Right atrium auricular region (tissue), 2 donors: ENCODE measurements around the gene MAPK8. TPM values are rescaled to one million over a fixed set of nuclear protein-coding genes. Genes with fewer than 3 reads are reported as not detected.

Source experiments
- DNase-seq: peaks from one replicate; pipeline ENCODE4 v3.0.0-alpha.2; 2019; ENCODE audit warnings: low spot score
- H3K27ac ChIP-seq, 2 donors: fragments of 200-600 bp; sonication (generic); 1 replicate in 1 of 2; 2 replicates in 1 of 2; pipeline ENCODE4 v1.5.1; 2016 to 2019
- H3K27me3 ChIP-seq, 2 donors: fragments of 200-600 bp; sonication (generic); one replicate each; pipeline versions ENCODE4 v1.5.1 to v1.6.0; 2017 to 2019
- H3K36me3 ChIP-seq: fragments of 200-600 bp; sonication (generic); one replicate; pipeline ENCODE4 v1.5.1; 2016
- H3K4me1 ChIP-seq, 2 donors: fragments of 200-600 bp; sonication (generic); one replicate each; pipeline versions ENCODE4 v1.5.1 to v1.6.0; 2017 to 2019
- H3K4me3 ChIP-seq, 2 donors: fragments of 200-600 bp; sonication (generic); 1 replicate in 1 of 2; 2 replicates in 1 of 2; pipeline ENCODE4 v1.5.1; 2017 to 2019; ENCODE audit warnings: mild to moderate bottlenecking in 1 of 2, moderate library complexity in 1 of 2
- H3K9me3 ChIP-seq, 2 donors: fragments of 200-600 bp; sonication (generic); one replicate each; pipeline ENCODE4 v1.5.1; 2019
- total RNA-seq, 2 donors: library from RNA; depleted of rRNA; stranded (reverse); fragments of >200 nt; gene quantifications; one replicate each; pipeline ENCODE4 v1.1.0, GENCODE V29; 2016
- TF ChIP-seq, protein P1 (sequence below), 2 donors: fragments of 200-600 bp; sonication (generic); IDR thresholded peaks; one replicate each; pipeline ENCODE4 v1.5.1; 2019; ENCODE audit warnings: antibody characterized with exemption in 2 of 2

Gene MAPK8
- total RNA-seq, 2 donors from 2014 or later: 22.3 to 26.5 TPM

DNA sequence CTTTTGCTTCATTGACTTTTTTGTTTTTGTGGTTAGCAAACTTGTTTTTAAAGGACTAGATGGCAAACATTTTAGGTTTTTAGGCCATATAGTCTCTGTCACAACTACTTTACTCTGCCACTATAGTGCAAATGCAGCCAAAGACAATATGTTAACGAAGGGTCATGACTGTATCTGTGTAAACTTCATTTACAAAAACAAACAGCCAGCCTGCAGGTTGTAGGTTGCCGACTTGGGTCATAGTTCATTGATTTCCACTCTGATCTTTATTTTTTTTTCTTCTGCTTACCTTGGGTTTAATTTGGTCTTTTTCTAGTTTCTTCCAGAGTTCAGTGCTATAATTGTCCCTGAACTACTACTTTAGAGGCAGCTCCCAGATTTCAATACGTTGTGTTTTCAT lies 178.4 kb downstream of the MAPK8 start:
- Histone ChIP-seq H3K4me3 (no peak overlapping the region), H3K4me1 (no peaks in the 10 kb centered on the region), H3K27me3 (no peaks in the 10 kb centered on the region), H3K36me3 (no peaks in the 10 kb centered on the region), H3K27ac (no peak overlapping the region), H3K9me3 (no peaks in the 10 kb centered on the region)
- TF ChIP-seq, protein P1, sequence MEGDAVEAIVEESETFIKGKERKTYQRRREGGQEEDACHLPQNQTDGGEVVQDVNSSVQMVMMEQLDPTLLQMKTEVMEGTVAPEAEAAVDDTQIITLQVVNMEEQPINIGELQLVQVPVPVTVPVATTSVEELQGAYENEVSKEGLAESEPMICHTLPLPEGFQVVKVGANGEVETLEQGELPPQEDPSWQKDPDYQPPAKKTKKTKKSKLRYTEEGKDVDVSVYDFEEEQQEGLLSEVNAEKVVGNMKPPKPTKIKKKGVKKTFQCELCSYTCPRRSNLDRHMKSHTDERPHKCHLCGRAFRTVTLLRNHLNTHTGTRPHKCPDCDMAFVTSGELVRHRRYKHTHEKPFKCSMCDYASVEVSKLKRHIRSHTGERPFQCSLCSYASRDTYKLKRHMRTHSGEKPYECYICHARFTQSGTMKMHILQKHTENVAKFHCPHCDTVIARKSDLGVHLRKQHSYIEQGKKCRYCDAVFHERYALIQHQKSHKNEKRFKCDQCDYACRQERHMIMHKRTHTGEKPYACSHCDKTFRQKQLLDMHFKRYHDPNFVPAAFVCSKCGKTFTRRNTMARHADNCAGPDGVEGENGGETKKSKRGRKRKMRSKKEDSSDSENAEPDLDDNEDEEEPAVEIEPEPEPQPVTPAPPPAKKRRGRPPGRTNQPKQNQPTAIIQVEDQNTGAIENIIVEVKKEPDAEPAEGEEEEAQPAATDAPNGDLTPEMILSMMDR (IDR thresholded peaks at IDR 0.05): no peak
- DNase-seq: no peak

DNA sequence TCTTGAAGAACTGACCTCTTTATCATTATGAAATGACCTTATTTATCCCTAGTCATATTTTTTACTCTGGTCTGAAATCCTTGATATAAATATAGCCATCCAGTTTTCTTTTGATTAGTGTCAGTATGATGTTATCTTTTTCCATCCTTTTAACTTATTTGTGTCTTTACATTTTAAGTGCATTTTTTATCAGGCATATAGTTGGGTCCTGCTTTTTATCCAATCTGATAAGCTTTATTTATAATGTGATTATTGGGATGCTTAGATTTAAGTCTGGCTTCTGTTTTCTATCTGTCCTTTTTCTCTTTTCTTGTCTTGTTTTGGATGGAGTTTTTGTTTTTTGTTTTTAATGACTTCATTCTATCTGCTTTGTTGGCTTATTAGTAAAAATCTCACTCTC lies 179.2 kb downstream of the MAPK8 start:
- Histone ChIP-seq H3K4me1 (no peaks in the 10 kb centered on the region), H3K4me3 (no peak overlapping the region), H3K27me3 (no peaks in the 10 kb centered on the region), H3K36me3 (no peaks in the 10 kb centered on the region), H3K27ac (no peak overlapping the region), H3K9me3 (no peaks in the 10 kb centered on the region)
- DNase-seq: no peak
- TF ChIP-seq, protein P1 (IDR thresholded peaks at IDR 0.05): no peak

DNA sequence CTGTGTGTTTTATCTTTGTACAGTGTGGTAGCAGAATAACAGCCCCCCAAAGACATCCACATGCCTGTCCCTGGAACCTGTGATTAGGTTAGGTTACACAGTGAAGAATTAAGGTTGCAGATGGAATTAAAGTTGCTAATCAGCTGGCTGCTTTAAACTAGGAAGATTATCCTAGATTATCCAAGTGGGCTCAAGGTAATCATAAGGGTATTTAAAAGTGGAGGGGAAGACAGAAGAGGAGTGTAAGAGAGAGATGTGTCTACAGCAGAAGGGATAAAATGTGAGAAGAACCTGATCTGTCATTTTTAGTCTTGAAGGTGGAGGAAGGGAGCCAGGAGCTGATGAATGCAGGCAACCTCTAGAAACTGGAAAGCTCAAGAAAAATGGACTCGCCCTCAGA lies 180.8 kb downstream of the MAPK8 start:
- Histone ChIP-seq H3K27me3 (no peaks in the 10 kb centered on the region), H3K4me3 (no peak overlapping the region), H3K36me3 (no peaks in the 10 kb centered on the region), H3K4me1 (no peaks in the 10 kb centered on the region), H3K9me3 (no peaks in the 10 kb centered on the region), H3K27ac (no peak overlapping the region)
- DNase-seq: no peak
- TF ChIP-seq, protein P1 (IDR thresholded peaks at IDR 0.05): no peak

Other genes starting within 250 kb of the MAPK8 start
- gene FRMPD2, start 32.0 kb upstream of the MAPK8 start, total RNA-seq: 1 to 10 TPM; 1.2 to 7.5 TPM